Ovary (tissue), 9 donors: Measurements from ENCODE around the gene EXOC1L. TPM values are rescaled to one million over a fixed set of nuclear protein-coding genes. Genes with fewer than 3 reads are reported as not detected.

Experiments used
- DNase-seq, 5 donors: peaks; one replicate each; pipeline ENCODE4 v3.0.0-alpha.2; 2019 to 2020
- H3K27ac ChIP-seq, 2 donors: fragments of 200-600 bp; one replicate each; pipeline versions ENCODE4 v1.5.1 to v1.8.0; 2019 to 2022
- H3K27me3 ChIP-seq: fragments of 200-600 bp; one replicate; pipeline ENCODE4 v1.8.0; 2022
- H3K36me3 ChIP-seq: fragments of 200-600 bp; sonication (generic); one replicate; pipeline ENCODE4 v1.5.1; 2019
- H3K4me1 ChIP-seq: one replicate; pipeline ENCODE4 v1.8.1; 2013; ENCODE audit warnings: mild to moderate bottlenecking, moderate library complexity; ENCODE audit not compliant: insufficient read depth
- H3K4me3 ChIP-seq: fragments of 200-600 bp; sonication (generic); one replicate; pipeline ENCODE4 v1.5.1; 2017
- H3K9me3 ChIP-seq, 2 donors: fragments of 200-600 bp in 1 of 2; sonication (generic) in 1 of 2; one replicate each; pipeline versions ENCODE4 v1.5.1 to v1.8.1; 2013 to 2019; ENCODE audit warnings: mild to moderate bottlenecking in 1 of 2, moderate library complexity in 1 of 2
- EP300 ChIP-seq: sonication (generic); formaldehyde crosslinking; IDR thresholded peaks from one replicate; pipeline ENCODE4 v1.6.1; 2017; ENCODE audit warnings: antibody characterized with exemption
- POLR2A ChIP-seq: fragments of 450-650 bp; IDR thresholded peaks from one replicate; pipeline ENCODE4 v1.6.1; 2017; ENCODE audit warnings: antibody characterized with exemption, mild to moderate bottlenecking, moderate library complexity
- WGBS, 3 donors: extraction: QIAGEN DNeasy Blood & Tissue Kit in 1 of 3; methylation state at CpG; one replicate each; pipeline versions ENCODE4 v1.1.5 to v1.1.7; 2013 to 2017; 5-methylcytosine and 5-hydroxymethylcytosine counted together
- intact Hi-C, 4 donors: fragments of 100-400 bp; cut with DNase I; formaldehyde crosslinking; loops; one replicate each; pipeline versions ENCODE4 v1.11.0 to v1.15.1; 2022 to 2023
- polyA plus RNA-seq, 2 donors: library from polyadenylated mRNA; stranded (reverse); fragments of 200-250 nt in 1 of 2; fragments of 350-450 nt in 1 of 2; fragmentation: Illumina TruSeq in 1 of 2; extraction: RNeasy Lipid Tissue Mini Kit (QIAGEN cat#74804) in 1 of 2; gene quantifications; one replicate each; pipeline ENCODE4 v1.2.3, GENCODE V29; 2013 to 2014
- total RNA-seq, 7 donors: library from RNA; depleted of rRNA in 2 of 7; stranded (reverse); fragments of >200 nt in 2 of 7; fragmentation: NEBNext Ultra II Directional in 3 of 7; extraction: Animal tissue kit (Norgen Biotek cat#: 25700) in 3 of 7; gene quantifications; one replicate each; pipeline versions ENCODE4 v1.1.0 to v1.2.4, GENCODE V29; 2016 to 2023
- TF ChIP-seq, protein P1 (sequence below), 3 donors: fragments of 450-650 bp in 2 of 3; fragments of 200-600 bp in 1 of 3; IDR thresholded peaks; one replicate each; pipeline versions ENCODE4 v1.5.1 to v1.8.0; 2016 to 2022; ENCODE audit warnings: antibody characterized with exemption in 3 of 3, mild to moderate bottlenecking in 1 of 3
- donor health status: DM: no; HTN: no; CAD: no; lungs with moderate emphysema.
- donor health status: DM: no; HTN: no; CAD: no.
- donor health status: Bipolar disorder and iron deficiency.
- donor health status: DM: yes; HTN: yes; CAD: no.
- donor health status: DM: no; HTN: no; CAD: no.
- donor health status: DM: yes; HTN: yes; CAD: no.

EXOC1L gene
- total and polyA plus RNA-seq, 9 donors: not detected

- no peak overlapping the region for H3K4me3 ChIP-seq
- no peak overlapping the region for H3K27ac ChIP-seq
- no peaks in the 10 kb centered on the region for H3K36me3 ChIP-seq
- TF ChIP-seq EP300: no peak
- TF ChIP-seq, protein P1, sequence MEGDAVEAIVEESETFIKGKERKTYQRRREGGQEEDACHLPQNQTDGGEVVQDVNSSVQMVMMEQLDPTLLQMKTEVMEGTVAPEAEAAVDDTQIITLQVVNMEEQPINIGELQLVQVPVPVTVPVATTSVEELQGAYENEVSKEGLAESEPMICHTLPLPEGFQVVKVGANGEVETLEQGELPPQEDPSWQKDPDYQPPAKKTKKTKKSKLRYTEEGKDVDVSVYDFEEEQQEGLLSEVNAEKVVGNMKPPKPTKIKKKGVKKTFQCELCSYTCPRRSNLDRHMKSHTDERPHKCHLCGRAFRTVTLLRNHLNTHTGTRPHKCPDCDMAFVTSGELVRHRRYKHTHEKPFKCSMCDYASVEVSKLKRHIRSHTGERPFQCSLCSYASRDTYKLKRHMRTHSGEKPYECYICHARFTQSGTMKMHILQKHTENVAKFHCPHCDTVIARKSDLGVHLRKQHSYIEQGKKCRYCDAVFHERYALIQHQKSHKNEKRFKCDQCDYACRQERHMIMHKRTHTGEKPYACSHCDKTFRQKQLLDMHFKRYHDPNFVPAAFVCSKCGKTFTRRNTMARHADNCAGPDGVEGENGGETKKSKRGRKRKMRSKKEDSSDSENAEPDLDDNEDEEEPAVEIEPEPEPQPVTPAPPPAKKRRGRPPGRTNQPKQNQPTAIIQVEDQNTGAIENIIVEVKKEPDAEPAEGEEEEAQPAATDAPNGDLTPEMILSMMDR (IDR thresholded peaks at IDR 0.05): no peak
- no peak for TF ChIP-seq POLR2A
- intact Hi-C loops: no loop called here
- H3K27me3 ChIP-seq: no peaks in the 10 kb centered on the region
- WGBS, 3 donors: 46 to 74% (median 73%) methylated on average over 2 of the region's 2 CpGs
- DNase-seq: no peak
- no peaks in the 10 kb centered on the region for H3K9me3 ChIP-seq
- no peaks in the 10 kb centered on the region for H3K4me1 ChIP-seq
These were observed 8.0 kb downstream of the EXOC1L start for GRCh38 chr4:55827582-55827981.

- DNase-seq: no peak
- Histone ChIP-seq H3K9me3 (no peaks in the 10 kb centered on the region), H3K36me3 (no peaks in the 10 kb centered on the region), H3K27me3 (no peaks in the 10 kb centered on the region), H3K27ac (no peak overlapping the region), H3K4me3 (no peak overlapping the region), H3K4me1 (no peaks in the 10 kb centered on the region)
- intact Hi-C loops: no loop called here
- 40 to 52% (median 41%) methylated on average over 3 of the region's 3 CpGs for WGBS, 3 donors
- no peak for TF ChIP-seq EP300
- TF ChIP-seq, protein P1 (IDR thresholded peaks at IDR 0.05): no peak
- no peak for TF ChIP-seq POLR2A
These were observed 10.5 kb downstream of the EXOC1L start for GRCh38 chr4:55830048-55830447.

- no peak for DNase-seq
- 45 to 60% (median 50%) methylated on average over 4 of the region's 4 CpGs for WGBS, 3 donors
These were observed 11.1 kb downstream of the EXOC1L start for GRCh38 chr4:55830716-55831115.

DNA sequence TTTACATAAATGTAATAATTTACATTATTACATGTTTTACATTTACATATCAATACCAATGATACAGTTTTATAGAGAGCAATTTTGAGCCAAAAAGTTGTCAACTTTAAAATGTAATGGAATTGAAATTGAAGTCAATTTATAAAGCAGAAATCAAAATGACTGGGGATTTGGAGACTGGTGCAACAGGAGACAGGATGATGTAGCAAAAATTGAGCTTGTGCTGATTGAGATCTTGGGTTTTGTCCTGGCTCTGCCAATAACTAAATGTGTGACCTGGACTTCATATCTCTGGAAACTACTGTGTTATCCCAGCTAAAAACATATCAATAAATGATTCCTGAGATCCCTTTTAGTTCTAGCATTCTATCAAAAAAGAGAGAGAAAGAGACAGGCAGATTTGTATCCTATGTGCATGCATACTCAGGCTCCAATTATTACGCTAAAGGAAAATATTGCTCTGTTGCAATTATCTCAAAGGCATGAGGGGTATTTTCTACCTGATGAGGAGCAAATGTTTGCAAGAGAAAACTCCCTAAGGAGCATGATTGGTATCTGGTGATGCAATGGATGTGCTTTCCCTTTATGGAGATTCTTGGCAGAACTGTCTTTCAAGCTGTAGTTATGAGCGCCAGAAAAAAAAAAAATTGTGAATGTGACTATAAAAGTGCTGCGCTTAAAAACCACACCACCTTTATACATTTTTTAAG lies 14.7 kb downstream of the EXOC1L start:
- intact Hi-C loops: no loop called here
- TF ChIP-seq POLR2A (no peak), EP300 (no peak)
- TF ChIP-seq, protein P1 (IDR thresholded peaks at IDR 0.05): no peak
- Histone ChIP-seq H3K9me3 (no peaks in the 10 kb centered on the region), H3K27ac (no peak overlapping the region), H3K36me3 (no peaks in the 10 kb centered on the region), H3K4me3 (no peak overlapping the region), H3K4me1 (no peaks in the 10 kb centered on the region), H3K27me3 (no peaks in the 10 kb centered on the region)
- DNase-seq: no peak
- 89 to 90% (median 90%) methylated on average over 3 of the region's 3 CpGs for WGBS, 3 donors

More at GRCh38 chr4:55830716-55831115, 11.1 kb downstream of the EXOC1L start:
- Histone ChIP-seq H3K27me3 (no peaks in the 10 kb centered on the region), H3K4me1 (no peaks in the 10 kb centered on the region), H3K4me3 (no peak overlapping the region), H3K27ac (no peak overlapping the region), H3K9me3 (no peaks in the 10 kb centered on the region), H3K36me3 (no peaks in the 10 kb centered on the region)
- no peak for TF ChIP-seq EP300
- TF ChIP-seq POLR2A: no peak
- TF ChIP-seq, protein P1 (IDR thresholded peaks at IDR 0.05): no peak
- intact Hi-C loops: no loop called here
